NCI-H1092 treated with DMSO at 0.1 percent for 48 hours (cell line): Measurements from ENCODE around the gene NT5DC1.
"Not testable (repeated sequence)": the region's sequence is repeated elsewhere in the genome, so short reads cannot be mapped to it uniquely, and the experiment has no call there.

Experiments used
- DNase-seq: peaks from one replicate; lab custom pipeline; 2025; lab: John Stamatoyannopoulos, UW

Gene NT5DC1

GRCh38 chr6:116279232-116280160 lies 178.8 kb downstream of the NT5DC1 start, which contains the start of gene TSPYL1:
Gene TSPYL1, minus strand, starts transcription at chr6:116279930. Its CDS starts 100 bp downstream, at chr6:116279830.
- DNase-seq, result peak; percentile 93

- DNase-seq, result no peak
Measured at GRCh38 chr6:116280161-116280932, 179.7 kb downstream of the NT5DC1 start.

DNA sequence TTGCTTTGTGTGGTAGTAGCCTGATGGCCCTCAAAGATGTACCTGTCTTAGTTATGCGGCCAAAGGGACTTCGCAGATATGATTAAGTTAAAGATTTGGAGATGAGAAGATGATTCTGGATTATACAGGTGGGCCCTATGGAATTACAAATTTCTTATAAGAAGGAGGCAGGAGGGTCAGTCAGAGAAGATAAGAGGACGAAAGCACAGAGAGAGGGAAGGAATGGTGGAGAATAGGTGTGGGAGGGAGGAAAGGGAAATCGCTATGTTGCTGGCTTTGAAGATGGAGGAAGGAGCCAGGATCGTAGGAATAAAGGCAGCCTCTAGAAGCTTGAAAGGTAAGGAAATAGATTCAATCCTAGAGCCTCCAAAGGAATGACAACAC lies 180.3 kb downstream of the NT5DC1 start:
- no peak for DNase-seq

GRCh38 chr6:116282698-116283097 lies 182.0 kb downstream of the NT5DC1 start:
- no peak for DNase-seq

- DNase-seq, result no peak
Measured at GRCh38 chr6:116283191-116283590, 182.5 kb downstream of the NT5DC1 start.

DNA sequence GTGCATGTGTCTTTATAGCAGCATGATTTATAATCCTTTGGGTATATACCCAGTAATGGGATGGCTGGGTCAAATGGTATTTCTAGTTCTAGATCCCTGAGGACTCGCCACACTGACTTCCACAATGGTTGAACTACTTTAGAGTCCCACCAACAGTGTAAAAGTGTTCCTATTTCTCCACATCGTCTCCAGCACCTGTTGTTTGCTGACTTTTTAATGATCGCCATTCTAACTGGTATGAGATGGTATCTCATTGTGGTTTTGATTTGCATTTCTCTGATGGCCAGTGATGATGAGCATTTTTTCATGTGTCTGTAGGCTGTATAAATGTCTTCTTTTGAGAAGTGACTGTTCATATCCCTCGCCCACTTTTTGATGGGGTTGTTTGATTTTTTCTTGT lies 184.3 kb downstream of the NT5DC1 start:
- DNase-seq, result not testable (repeated sequence)

DNA sequence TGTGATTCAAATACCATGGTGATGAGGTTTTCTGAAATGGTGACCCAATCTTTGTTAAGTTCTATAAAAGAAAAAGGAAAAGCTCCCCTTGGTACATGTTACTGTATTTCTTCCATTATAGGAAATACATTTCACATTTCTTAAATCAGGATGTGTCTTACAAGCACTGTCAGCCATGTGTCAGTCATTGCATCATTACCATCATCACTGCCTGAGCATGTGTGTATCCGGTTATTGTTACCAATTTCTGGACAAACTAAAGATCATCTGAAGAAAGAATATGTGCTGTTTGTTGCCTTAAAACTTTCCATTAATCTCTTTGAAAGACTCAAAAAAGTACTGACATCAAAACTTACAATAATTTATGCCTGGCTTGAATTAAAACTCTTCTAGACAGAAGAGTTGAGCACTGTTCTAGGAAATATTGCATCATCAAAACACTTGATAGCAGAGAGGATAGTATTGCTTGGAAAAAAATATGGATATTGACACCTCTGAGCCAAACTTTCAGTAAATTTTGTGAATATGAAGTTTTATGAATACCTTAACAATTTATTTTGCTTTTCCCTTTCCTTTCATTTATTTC lies 186.2 kb downstream of the NT5DC1 start:
- no peak for DNase-seq

DNA sequence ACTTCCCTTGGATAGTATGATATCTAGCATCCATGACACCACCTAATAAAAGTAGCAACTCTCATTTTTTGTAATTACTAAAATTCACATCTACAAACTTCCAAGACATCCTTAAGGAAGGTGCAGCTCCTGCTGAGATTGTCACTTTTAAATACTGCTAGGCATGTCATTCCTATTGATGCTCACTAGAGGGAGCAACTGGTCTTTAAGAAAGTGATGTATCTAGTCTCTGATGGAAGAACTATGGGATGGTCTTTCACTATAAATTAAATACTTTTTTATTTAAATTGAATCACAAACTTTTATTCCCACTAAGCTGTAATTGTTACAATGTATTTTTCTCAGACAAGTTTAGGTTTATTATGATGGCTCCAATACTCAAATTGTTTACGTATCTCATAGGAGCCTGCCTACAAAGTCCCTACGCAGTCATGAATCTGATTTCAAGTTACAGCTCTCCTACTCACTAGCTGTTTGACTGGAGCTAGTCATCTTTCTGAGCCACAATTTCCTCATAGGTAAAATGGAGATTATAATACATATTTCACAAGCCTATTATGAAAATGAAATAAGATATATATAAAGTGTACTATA lies 187.1 kb downstream of the NT5DC1 start:
- DNase-seq, result peak; percentile 24

- DNase-seq, result no peak
Measured at GRCh38 chr6:116289876-116290275, 189.2 kb downstream of the NT5DC1 start.

DNA sequence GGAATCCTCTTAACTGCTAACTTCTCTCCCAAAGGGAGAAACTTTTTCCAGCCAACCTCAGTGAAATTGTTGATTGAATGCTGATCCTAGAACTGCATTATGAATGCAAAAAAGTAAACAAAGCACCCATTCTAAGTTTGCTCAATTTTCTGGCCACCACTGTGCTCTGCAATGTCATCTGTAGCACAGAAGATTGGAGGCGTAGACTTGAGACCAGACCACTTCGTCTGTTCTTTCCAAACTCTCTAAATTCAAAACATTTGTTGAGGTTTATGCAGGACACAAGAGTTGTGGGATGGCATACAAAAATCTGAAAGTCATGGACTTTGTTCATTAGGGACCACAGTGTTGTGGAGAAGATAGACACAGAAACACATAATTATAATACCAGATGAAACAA lies 190.1 kb downstream of the NT5DC1 start:
- no peak for DNase-seq

GRCh38 chr6:116291701-116292396 lies 191.2 kb downstream of the NT5DC1 start:
- no peak for DNase-seq

GRCh38 chr6:116292553-116292952 lies 191.9 kb downstream of the NT5DC1 start:
- DNase-seq, result no peak

DNA sequence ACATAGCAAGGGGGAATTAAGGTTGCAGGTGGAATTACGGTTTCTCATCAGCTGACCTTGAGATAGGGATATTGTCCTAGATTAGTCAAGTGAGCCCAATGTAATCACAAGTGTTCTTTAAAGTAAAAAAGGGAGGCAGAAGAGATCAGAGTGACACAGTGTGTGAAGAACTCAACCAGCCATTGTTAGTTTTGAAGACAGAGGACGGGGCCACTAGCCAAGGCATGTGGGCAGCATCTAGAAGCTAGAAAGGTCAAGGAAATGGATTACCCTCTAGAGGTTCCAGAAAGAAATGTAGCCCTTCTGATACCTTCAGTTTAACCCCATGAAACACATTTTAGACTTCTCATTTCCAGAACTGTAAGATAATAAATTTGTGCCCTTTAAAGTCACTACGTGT lies 197.6 kb downstream of the NT5DC1 start:
- DNase-seq, result no peak

- no peak for DNase-seq
Measured at GRCh38 chr6:116298973-116299372, 198.3 kb downstream of the NT5DC1 start.
